Keratinocyte (primary cell): ENCODE data around the gene MBP.

Source experiments
- CTCF ChIP-seq, 3 experiments: IDR thresholded peaks in 1 of 3; conservative IDR thresholded peaks in 1 of 3; optimal IDR thresholded peaks in 1 of 3; 2 replicates in 2 of 3; 3 replicates in 1 of 3; pipeline versions ENCODE3 to v1.5.1; 2011; ENCODE audit warnings: low read length in 3 of 3, mild to moderate bottlenecking in 3 of 3, moderate library complexity in 2 of 3, control low read depth in 1 of 3, inconsistent platforms in 1 of 3; ENCODE audit not compliant: insufficient read depth in 2 of 3; ENCODE audit errors: extremely low read depth in 1 of 3
- EZH2 ChIP-seq: IDR thresholded peaks from one replicate; pipeline ENCODE4 v1.6.1; 2012; ENCODE audit warnings: inconsistent platforms, mild to moderate bottlenecking, low read length, moderate library complexity

- no peak for TF ChIP-seq EZH2
- TF ChIP-seq CTCF (optimal IDR thresholded peaks at IDR 0.05 in 1 of 3, IDR thresholded peaks at IDR 0.05 in 1 of 3, conservative IDR thresholded peaks at IDR 0.05 in 1 of 3; ENCODE audit: extremely low read depth in 1 of 3, insufficient read depth in 2 of 3, low read length in 3 of 3) = no peak
Measured at GRCh38 chr18:77123320-77124231, 9.0 kb downstream of the MBP start.
